Measurements from ENCODE around the gene UNC13B.
"Not testable (repeated sequence)": the region's sequence is repeated elsewhere in the genome, so short reads cannot be mapped to it uniquely, and the experiment has no call there.

UNC13B gene

GRCh38 chr9:35237311-35237710 is 75.5 kb downstream of the UNC13B start:
- no peaks in the 10 kb centered on the region for H3K27me3 ChIP-seq (ENCODE audit: control insufficient read depth, insufficient read depth, low read length)
- H3K4me1 ChIP-seq (ENCODE audit: control insufficient read depth, insufficient read depth, low read length): no peaks in the 10 kb centered on the region
- H3K36me3 ChIP-seq (ENCODE audit: control insufficient read depth, insufficient read depth, low read length): peaks cover 2% of the 10 kb centered on the region
- no peak overlapping the region for H3K9ac ChIP-seq (ENCODE audit: low read length)
- no peak overlapping the region for H3K27ac ChIP-seq (ENCODE audit: low read depth, low read length)
- peak overlapping the region; percentile 3 for H3K4me3 ChIP-seq (ENCODE audit: low read length)

- H3K27me3 ChIP-seq (ENCODE audit: control insufficient read depth, insufficient read depth, low read length); H3K4me1 ChIP-seq (ENCODE audit: control insufficient read depth, insufficient read depth, low read length); H3K4me3 ChIP-seq (ENCODE audit: low read length); H3K9ac ChIP-seq (ENCODE audit: low read length); H3K36me3 ChIP-seq (ENCODE audit: control insufficient read depth, insufficient read depth, low read length); H3K27ac ChIP-seq (ENCODE audit: low read depth, low read length): not testable (repeated sequence)
These were observed 84.1 kb downstream of the UNC13B start for GRCh38 chr9:35245945-35246344.

- Histone ChIP-seq H3K9ac (ENCODE audit: low read length) (no peak overlapping the region), H3K36me3 (ENCODE audit: control insufficient read depth, insufficient read depth, low read length) (no peaks in the 10 kb centered on the region), H3K4me3 (ENCODE audit: low read length) (no peak overlapping the region), H3K27me3 (ENCODE audit: control insufficient read depth, insufficient read depth, low read length) (no peaks in the 10 kb centered on the region), H3K27ac (ENCODE audit: low read depth, low read length) (no peak overlapping the region), H3K4me1 (ENCODE audit: control insufficient read depth, insufficient read depth, low read length) (no peaks in the 10 kb centered on the region)
These were observed 91.3 kb downstream of the UNC13B start for GRCh38 chr9:35253075-35253474.

- Histone ChIP-seq H3K36me3 (ENCODE audit: control insufficient read depth, insufficient read depth, low read length) (no peaks in the 10 kb centered on the region), H3K4me3 (ENCODE audit: low read length) (no peak overlapping the region), H3K9ac (ENCODE audit: low read length) (no peak overlapping the region), H3K27me3 (ENCODE audit: control insufficient read depth, insufficient read depth, low read length) (no peaks in the 10 kb centered on the region), H3K4me1 (ENCODE audit: control insufficient read depth, insufficient read depth, low read length) (no peaks in the 10 kb centered on the region), H3K27ac (ENCODE audit: low read depth, low read length) (no peak overlapping the region)
These were observed 92.4 kb downstream of the UNC13B start for GRCh38 chr9:35254237-35254636.

- Histone ChIP-seq H3K4me3 (ENCODE audit: low read length) (no peak overlapping the region), H3K27me3 (ENCODE audit: control insufficient read depth, insufficient read depth, low read length) (no peaks in the 10 kb centered on the region), H3K4me1 (ENCODE audit: control insufficient read depth, insufficient read depth, low read length) (no peaks in the 10 kb centered on the region), H3K9ac (ENCODE audit: low read length) (no peak overlapping the region), H3K36me3 (ENCODE audit: control insufficient read depth, insufficient read depth, low read length) (no peaks in the 10 kb centered on the region), H3K27ac (ENCODE audit: low read depth, low read length) (no peak overlapping the region)
These were observed 93.4 kb downstream of the UNC13B start for GRCh38 chr9:35254984-35255857.

GRCh38 chr9:35257986-35258659 is 96.3 kb downstream of the UNC13B start:
- Histone ChIP-seq H3K27ac (ENCODE audit: low read depth, low read length) (no peak overlapping the region), H3K27me3 (ENCODE audit: control insufficient read depth, insufficient read depth, low read length) (no peaks in the 10 kb centered on the region), H3K4me3 (ENCODE audit: low read length) (no peak overlapping the region), H3K4me1 (ENCODE audit: control insufficient read depth, insufficient read depth, low read length) (no peaks in the 10 kb centered on the region), H3K36me3 (ENCODE audit: control insufficient read depth, insufficient read depth, low read length) (no peaks in the 10 kb centered on the region), H3K9ac (ENCODE audit: low read length) (no peak overlapping the region)

- H3K27ac ChIP-seq (ENCODE audit: low read depth, low read length): no peak overlapping the region
- H3K27me3 ChIP-seq (ENCODE audit: control insufficient read depth, insufficient read depth, low read length): no peaks in the 10 kb centered on the region
- H3K4me3 ChIP-seq (ENCODE audit: low read length): no peak overlapping the region
- H3K36me3 ChIP-seq (ENCODE audit: control insufficient read depth, insufficient read depth, low read length): no peaks in the 10 kb centered on the region
- no peak overlapping the region for H3K9ac ChIP-seq (ENCODE audit: low read length)
- H3K4me1 ChIP-seq (ENCODE audit: control insufficient read depth, insufficient read depth, low read length): no peaks in the 10 kb centered on the region
These were observed 97.1 kb downstream of the UNC13B start for GRCh38 chr9:35258660-35259474.

GRCh38 chr9:35260186-35260585 is 98.4 kb downstream of the UNC13B start:
- no peak overlapping the region for H3K27ac ChIP-seq (ENCODE audit: low read depth, low read length)
- H3K36me3 ChIP-seq (ENCODE audit: control insufficient read depth, insufficient read depth, low read length): no peaks in the 10 kb centered on the region
- no peak overlapping the region for H3K9ac ChIP-seq (ENCODE audit: low read length)
- H3K27me3 ChIP-seq (ENCODE audit: control insufficient read depth, insufficient read depth, low read length): no peaks in the 10 kb centered on the region
- no peak overlapping the region for H3K4me3 ChIP-seq (ENCODE audit: low read length)
- H3K4me1 ChIP-seq (ENCODE audit: control insufficient read depth, insufficient read depth, low read length): no peaks in the 10 kb centered on the region

- Histone ChIP-seq H3K36me3 (ENCODE audit: control insufficient read depth, insufficient read depth, low read length) (no peaks in the 10 kb centered on the region), H3K4me3 (ENCODE audit: low read length) (no peak overlapping the region), H3K4me1 (ENCODE audit: control insufficient read depth, insufficient read depth, low read length) (no peaks in the 10 kb centered on the region)
These were observed 100.3 kb downstream of the UNC13B start for GRCh38 chr9:35262064-35262463.

GRCh38 chr9:35267710-35268109 is 105.9 kb downstream of the UNC13B start:
- no peaks in the 10 kb centered on the region for H3K36me3 ChIP-seq (ENCODE audit: control insufficient read depth, insufficient read depth, low read length)
- no peak overlapping the region for H3K27ac ChIP-seq (ENCODE audit: low read depth, low read length)
- H3K4me1 ChIP-seq (ENCODE audit: control insufficient read depth, insufficient read depth, low read length): no peaks in the 10 kb centered on the region
- H3K27me3 ChIP-seq (ENCODE audit: control insufficient read depth, insufficient read depth, low read length): no peaks in the 10 kb centered on the region
- H3K4me3 ChIP-seq (ENCODE audit: low read length): no peak overlapping the region
- no peak overlapping the region for H3K9ac ChIP-seq (ENCODE audit: low read length)

More at GRCh38 chr9:35262064-35262463, 100.3 kb downstream of the UNC13B start:
- no peak overlapping the region for H3K9ac ChIP-seq (ENCODE audit: low read length)
- no peak overlapping the region for H3K27ac ChIP-seq (ENCODE audit: low read depth, low read length)
- H3K27me3 ChIP-seq (ENCODE audit: control insufficient read depth, insufficient read depth, low read length): no peaks in the 10 kb centered on the region

GRCh38 chr9:35269919-35270318 is 108.1 kb downstream of the UNC13B start:
- Histone ChIP-seq H3K27ac (ENCODE audit: low read depth, low read length) (no peak overlapping the region), H3K36me3 (ENCODE audit: control insufficient read depth, insufficient read depth, low read length) (no peaks in the 10 kb centered on the region), H3K9ac (ENCODE audit: low read length) (no peak overlapping the region), H3K4me1 (ENCODE audit: control insufficient read depth, insufficient read depth, low read length) (no peaks in the 10 kb centered on the region), H3K27me3 (ENCODE audit: control insufficient read depth, insufficient read depth, low read length) (no peaks in the 10 kb centered on the region), H3K4me3 (ENCODE audit: low read length) (no peak overlapping the region)

GRCh38 chr9:35271637-35272036 is 109.8 kb downstream of the UNC13B start:
- no peaks in the 10 kb centered on the region for H3K36me3 ChIP-seq (ENCODE audit: control insufficient read depth, insufficient read depth, low read length)
- no peak overlapping the region for H3K4me3 ChIP-seq (ENCODE audit: low read length)
- H3K4me1 ChIP-seq (ENCODE audit: control insufficient read depth, insufficient read depth, low read length): no peaks in the 10 kb centered on the region
- no peaks in the 10 kb centered on the region for H3K27me3 ChIP-seq (ENCODE audit: control insufficient read depth, insufficient read depth, low read length)
- H3K9ac ChIP-seq (ENCODE audit: low read length): no peak overlapping the region
- H3K27ac ChIP-seq (ENCODE audit: low read depth, low read length): no peak overlapping the region
